NOMO-1 treated with dmso at 0.1 percent for 144 hours (cell line): ENCODE measurements around the gene IPPK.
"Not testable (repeated sequence)": the region's sequence is repeated elsewhere in the genome, so short reads cannot be mapped to it uniquely, and the experiment has no call there.

Experiments used
- DNase-seq: peaks from one replicate; lab custom pipeline; 2025; ENCODE audit not compliant: unreplicated experiment; lab: John Stamatoyannopoulos, UW

IPPK gene

GRCh38 chr9:92638621-92639101 is 31.3 kb downstream of the IPPK start:
- no peak for DNase-seq

DNA sequence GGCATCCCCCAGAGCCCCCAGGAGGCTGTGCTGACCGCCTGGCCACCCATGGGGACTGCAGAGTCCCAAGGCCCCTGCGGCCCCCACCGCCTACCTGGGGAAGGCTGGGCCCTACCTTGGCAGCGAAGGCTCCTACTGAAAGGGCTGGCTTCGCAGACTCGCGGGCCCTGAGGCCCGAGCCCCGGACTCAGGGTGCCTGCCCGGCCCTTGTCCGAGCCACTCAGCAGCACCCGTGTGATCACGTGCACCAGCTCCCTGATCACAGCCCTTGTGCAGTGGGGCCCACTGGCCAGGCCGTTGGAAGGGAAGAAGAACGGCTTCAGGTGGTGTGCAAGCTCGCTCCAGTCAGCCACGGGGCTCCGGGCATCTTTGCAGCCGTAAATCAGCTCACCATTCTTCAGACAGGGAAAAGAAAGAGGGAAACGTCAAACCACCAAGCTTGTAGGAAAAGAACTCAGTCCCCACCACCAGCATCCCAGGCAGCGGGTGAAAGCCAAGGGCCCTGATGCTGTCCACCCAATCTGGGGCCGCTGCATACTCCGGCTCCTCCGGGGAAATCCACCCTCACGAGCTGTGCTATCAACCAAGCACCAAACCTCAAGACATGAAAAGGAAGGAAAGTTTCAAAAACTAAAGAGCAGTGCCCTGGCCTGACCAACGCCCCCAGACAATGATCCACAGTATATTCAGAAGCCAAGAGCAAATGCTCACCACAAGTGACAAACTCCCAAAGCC is 31.9 kb downstream of the IPPK start:
- no peak for DNase-seq

GRCh38 chr9:92637326-92637725 is 32.6 kb downstream of the IPPK start:
- no peak for DNase-seq

DNA sequence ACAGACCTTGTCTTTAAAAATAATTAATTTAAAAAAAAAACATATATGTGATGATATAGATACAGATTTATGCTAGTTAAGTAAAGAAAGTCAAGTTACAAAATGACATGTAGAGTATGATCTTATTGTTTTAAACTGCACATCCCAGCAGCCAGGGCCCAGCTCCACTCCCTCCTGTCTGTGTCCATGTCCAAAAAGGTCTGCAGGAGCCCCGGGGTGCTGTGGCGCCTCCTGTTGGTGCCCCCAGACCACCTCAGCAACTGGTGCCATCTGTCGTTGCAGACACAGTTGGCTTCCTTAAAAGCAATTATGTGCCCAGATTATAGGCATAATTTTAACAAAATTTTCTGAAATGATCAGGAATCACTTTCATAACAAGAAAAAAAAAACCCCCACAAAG is 33.3 kb downstream of the IPPK start:
- no peak for DNase-seq

- no peak for DNase-seq
These were observed 34.2 kb downstream of the IPPK start for GRCh38 chr9:92635760-92636159.

DNA sequence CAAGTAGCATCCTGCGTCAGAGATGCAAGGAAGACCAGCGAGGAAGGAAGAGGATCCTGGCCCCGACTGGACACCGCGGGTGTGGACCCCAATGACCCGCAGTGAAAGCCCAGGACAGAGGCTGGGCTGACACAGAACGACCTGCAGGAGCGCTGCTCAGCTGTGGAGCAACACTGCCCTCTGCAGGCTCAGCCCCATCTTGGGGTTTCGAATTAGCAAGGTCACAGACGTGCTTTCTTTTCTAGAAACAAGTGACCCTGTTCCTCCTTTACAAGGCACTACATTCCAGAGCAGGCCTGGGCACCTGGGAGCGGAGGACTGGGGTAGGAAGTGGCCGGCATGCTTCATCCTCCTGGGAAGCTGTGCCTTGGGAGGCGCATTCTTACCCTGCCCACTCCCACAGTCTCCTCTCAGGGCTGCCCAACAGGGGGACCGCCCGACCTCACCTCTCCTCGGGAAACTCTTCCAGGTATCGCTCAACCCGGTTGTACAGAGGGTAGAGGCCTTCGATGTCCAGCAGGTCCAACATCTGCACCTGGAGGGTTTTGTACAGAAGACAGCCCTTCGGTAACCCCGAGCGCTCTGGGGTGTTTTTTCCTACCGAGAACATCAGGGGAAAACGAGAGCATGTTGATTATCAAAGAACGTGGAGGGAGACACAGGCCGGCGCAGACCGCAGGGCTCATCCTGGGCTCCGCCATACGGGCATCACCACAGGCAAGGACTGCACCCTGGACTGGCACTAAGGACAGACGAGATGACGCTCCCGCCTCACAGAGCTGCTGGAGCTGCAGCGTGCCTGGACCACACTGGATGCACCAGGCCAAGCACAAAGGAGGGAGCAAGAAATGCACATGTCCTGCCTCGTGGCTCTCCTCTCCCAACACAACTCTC is 35.0 kb downstream of the IPPK start:
- peak; percentile 31 for DNase-seq

DNA sequence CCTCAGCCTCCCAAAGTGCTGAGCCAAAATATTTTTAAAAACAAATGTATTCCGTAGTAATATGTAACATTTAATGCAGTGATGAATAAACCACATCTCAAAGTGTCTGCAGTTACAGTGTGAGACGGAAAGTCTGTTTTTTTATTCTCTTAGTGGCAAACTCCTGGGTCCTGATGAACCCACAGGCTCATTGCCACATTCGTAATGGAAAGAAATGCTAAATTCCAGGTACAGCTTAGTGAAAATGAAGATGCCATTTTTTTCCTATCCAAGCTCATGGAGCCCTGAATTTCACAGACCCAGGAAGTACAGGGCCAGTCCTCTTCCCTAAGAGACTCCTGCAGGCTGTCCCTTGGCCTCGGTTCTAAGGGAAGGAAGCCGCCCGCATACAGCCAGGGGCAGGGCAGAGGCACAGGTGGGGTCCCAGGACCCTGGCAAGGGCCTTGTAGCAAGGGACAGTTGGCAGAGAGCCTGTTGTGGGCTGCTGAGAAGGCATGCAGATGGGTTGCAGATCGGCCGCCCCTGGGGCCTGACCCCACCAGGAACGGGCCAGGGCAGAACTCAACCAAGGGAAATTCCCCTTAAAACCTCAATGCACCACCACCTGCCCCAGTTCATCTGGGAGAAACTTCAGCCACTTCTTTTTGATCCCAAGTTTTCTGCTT is 36.2 kb downstream of the IPPK start:
- DNase-seq, result no peak

DNA sequence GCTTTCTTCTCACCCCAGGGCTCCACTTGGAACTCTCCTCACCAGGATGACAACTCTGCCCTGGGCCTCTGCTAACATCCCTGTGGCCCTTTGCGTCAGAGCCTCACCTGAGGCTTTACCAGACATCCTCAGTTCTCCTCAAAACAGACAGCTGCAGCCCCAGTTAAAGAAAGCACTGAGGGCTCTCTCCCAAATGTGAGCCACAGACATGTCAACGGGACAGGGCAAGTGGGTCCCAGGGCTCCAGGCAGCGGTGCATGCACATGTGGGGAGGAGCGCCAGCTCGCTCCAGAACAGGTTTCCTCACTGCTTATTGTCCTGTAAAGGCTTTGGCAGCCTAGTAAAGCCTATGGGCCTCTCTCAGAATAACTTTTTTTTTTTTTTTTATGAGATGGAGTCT is 37.3 kb downstream of the IPPK start:
- DNase-seq, result no peak

GRCh38 chr9:92631452-92632343 is 38.2 kb downstream of the IPPK start:
- DNase-seq, result no peak

DNA sequence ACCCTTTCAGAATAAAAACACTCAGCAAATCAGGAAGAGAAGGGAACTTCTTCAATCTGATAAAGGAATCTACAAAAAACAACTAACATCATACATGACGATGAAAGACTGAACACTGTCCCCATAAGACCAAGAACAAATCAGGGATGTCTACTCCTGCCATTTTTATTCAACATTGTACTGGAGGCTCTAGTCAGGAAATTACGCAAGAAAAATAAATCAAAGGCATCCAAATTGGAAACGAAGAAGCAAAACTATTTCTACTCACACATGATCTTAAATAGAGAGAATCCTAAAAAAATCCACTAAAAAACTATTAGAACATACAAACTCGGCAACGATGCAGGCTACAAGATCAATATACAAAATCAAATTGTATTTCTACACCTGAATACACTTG is 42.3 kb downstream of the IPPK start:
- no peak for DNase-seq

- no peak for DNase-seq
These were observed 43.4 kb downstream of the IPPK start for GRCh38 chr9:92626484-92626883.

- not testable (repeated sequence) for DNase-seq
These were observed 46.0 kb downstream of the IPPK start for GRCh38 chr9:92623936-92624335.

GRCh38 chr9:92620845-92621244 is 49.1 kb downstream of the IPPK start:
- DNase-seq, result no peak

GRCh38 chr9:92619601-92620300 is 50.2 kb downstream of the IPPK start:
- no peak for DNase-seq

- DNase-seq, result no peak
These were observed 51.2 kb downstream of the IPPK start for GRCh38 chr9:92618633-92619225.

DNA sequence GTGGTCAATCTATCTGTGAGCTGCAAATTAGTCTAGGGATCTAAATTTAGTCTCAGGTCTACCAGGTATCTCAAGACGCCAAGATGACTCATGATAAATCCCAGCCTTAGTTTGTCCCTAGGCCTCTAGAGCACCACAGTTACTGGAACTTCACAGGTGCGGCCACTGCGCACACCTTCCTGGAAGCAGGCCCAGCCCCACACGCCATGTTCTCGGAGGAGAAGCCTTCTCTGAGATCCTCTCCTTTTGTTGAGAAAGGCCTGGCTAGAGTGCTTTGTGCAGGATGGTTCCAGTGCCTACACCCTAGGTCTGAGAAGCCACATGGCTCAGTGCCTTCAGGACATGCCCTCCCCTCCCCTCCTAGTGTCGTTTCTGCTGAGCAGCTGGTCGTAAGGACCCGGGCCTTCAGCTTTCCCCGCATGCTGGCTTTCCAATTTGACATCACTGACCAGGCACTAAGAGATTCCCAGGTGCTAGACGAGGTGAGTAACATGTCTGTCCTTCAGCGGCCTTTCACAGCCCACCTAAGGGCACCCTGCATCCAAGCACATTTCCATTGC is 51.9 kb downstream of the IPPK start:
- DNase-seq, result no peak

GRCh38 chr9:92617195-92617813 is 52.6 kb downstream of the IPPK start:
- no peak for DNase-seq

DNA sequence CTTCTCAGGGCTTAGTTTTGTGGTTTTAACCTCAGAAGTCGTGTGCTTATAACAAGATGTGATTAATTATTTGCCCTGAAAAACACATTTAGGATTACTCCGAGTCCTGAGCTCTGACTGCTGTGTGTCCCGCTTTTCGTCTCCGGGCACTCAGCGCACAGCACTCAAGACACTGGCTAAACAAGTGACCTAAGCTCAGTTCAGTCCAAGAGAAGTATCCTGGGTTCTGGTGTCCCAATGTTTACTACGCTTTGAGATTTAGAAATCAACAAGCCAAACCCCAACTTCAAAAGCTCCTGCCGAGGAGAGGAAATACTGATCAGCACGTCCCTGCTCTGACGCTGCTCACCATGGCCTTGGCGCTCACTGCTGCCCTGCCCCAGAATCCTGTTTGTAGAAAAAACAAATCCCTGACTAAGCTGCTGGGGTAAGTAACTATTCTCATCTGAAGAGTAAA is 53.2 kb downstream of the IPPK start:
- DNase-seq, result no peak

GRCh38 chr9:92616199-92616641 is 53.7 kb downstream of the IPPK start:
- no peak for DNase-seq
